Karpas-422 (cell line): ENCODE measurements around the gene MBD3. TPM values are rescaled to one million over a fixed set of nuclear protein-coding genes. Genes with fewer than 3 reads are reported as not detected.

Experiments used
- DNase-seq: peaks from one replicate; pipeline ENCODE4 v3.0.0-alpha.2; 2015
- H2AFZ ChIP-seq: fragments of 200-600 bp; sonication (generic); 2 replicates; pipeline ENCODE4 v1.6.1; 2014; ENCODE audit warnings: antibody characterized with exemption, low read length, mixed read lengths
- H3K27ac ChIP-seq: fragments of 200-600 bp; sonication (generic); 2 replicates; pipeline ENCODE4 v1.5.1; 2014; ENCODE audit warnings: mild to moderate bottlenecking, low read length, moderate library complexity
- H3K27me3 ChIP-seq: fragments of 200-600 bp; sonication (generic); 2 replicates; pipeline ENCODE4 v1.6.1; 2014; ENCODE audit warnings: low read length, mixed read lengths
- H3K36me3 ChIP-seq: fragments of 200-600 bp; sonication (generic); 2 replicates; pipeline ENCODE4 v1.6.1; 2014; ENCODE audit warnings: low read length, mixed read lengths; ENCODE audit not compliant: insufficient read depth
- H3K4me1 ChIP-seq: fragments of 200-600 bp; sonication (generic); 2 replicates; pipeline ENCODE4 v1.6.1; 2014; ENCODE audit warnings: mild to moderate bottlenecking, low read length, mixed read lengths
- H3K4me2 ChIP-seq: fragments of 200-600 bp; sonication (generic); 2 replicates; pipeline ENCODE4 v1.6.1; 2014; ENCODE audit warnings: low read length, low read depth, mild to moderate bottlenecking; ENCODE audit not compliant: poor library complexity, severe bottlenecking
- H3K4me3 ChIP-seq: fragments of 200-600 bp; sonication (generic); 2 replicates; pipeline ENCODE4 v1.5.1; 2014; ENCODE audit warnings: mild to moderate bottlenecking, antibody characterized with exemption, low read length, mixed read lengths
- H3K79me2 ChIP-seq: fragments of 200-600 bp; sonication (generic); 2 replicates; pipeline ENCODE4 v1.6.1; 2014; ENCODE audit warnings: mild to moderate bottlenecking, low read length, mixed read lengths
- H3K9ac ChIP-seq: fragments of 200-600 bp; sonication (generic); 2 replicates; pipeline ENCODE4 v1.6.0; 2014; ENCODE audit warnings: low read length
- H3K9me2 ChIP-seq: fragments of 200-600 bp; sonication (generic), shearing (Covaris generic); replicated peaks from 2 replicates; pipeline ENCODE4 v1.6.0; 2014; ENCODE audit warnings: mild to moderate bottlenecking, low read length, moderate library complexity; ENCODE audit not compliant: insufficient read depth
- H3K9me3 ChIP-seq: fragments of 300-700, 200-600 bp; sonication (generic); 2 replicates; pipeline ENCODE4 v1.6.1; 2014; ENCODE audit warnings: low read length, mixed read lengths
- H4K20me1 ChIP-seq: fragments of 200-600 bp; sonication (generic); 2 replicates; pipeline ENCODE4 v1.6.1; 2014; ENCODE audit warnings: mild to moderate bottlenecking, antibody characterized with exemption, low read length, low read depth; ENCODE audit not compliant: insufficient read depth
- total RNA-seq: library from RNA; depleted of rRNA; stranded (reverse); fragments of >200 nt; shearing (Covaris generic); gene quantifications from 2 replicates; pipeline ENCODE4 v1.2.3, GENCODE V29; 2014; ENCODE audit warnings: low replicate concordance

Gene MBD3
- total RNA-seq, 1 experiment from 2014 or later, result 42.2 TPM

GRCh38 chr19:1577090-1577928, 15.4 kb downstream of the MBD3 start:
- Histone ChIP-seq H3K27ac (no peak overlapping the region), H3K27me3 (no peaks in the 10 kb centered on the region), H4K20me1 (0 out of 2 replicates have a peak, but pooled peaks cover 10% of the 10 kb centered on the region), H3K9me2 (no peaks in the 10 kb centered on the region), H3K9ac (no peak overlapping the region), H3K4me3 (no peak overlapping the region), H3K36me3 (0 out of 2 replicates have a peak, but pooled peaks cover 7% of the 10 kb centered on the region), H3K79me2 (no peaks in the 10 kb centered on the region), H3K4me2 (no peak overlapping the region), H2AFZ (no peak overlapping the region), H3K4me1 (no peaks in the 10 kb centered on the region), H3K9me3 (no peaks in the 10 kb centered on the region)
- no peak for DNase-seq

DNA sequence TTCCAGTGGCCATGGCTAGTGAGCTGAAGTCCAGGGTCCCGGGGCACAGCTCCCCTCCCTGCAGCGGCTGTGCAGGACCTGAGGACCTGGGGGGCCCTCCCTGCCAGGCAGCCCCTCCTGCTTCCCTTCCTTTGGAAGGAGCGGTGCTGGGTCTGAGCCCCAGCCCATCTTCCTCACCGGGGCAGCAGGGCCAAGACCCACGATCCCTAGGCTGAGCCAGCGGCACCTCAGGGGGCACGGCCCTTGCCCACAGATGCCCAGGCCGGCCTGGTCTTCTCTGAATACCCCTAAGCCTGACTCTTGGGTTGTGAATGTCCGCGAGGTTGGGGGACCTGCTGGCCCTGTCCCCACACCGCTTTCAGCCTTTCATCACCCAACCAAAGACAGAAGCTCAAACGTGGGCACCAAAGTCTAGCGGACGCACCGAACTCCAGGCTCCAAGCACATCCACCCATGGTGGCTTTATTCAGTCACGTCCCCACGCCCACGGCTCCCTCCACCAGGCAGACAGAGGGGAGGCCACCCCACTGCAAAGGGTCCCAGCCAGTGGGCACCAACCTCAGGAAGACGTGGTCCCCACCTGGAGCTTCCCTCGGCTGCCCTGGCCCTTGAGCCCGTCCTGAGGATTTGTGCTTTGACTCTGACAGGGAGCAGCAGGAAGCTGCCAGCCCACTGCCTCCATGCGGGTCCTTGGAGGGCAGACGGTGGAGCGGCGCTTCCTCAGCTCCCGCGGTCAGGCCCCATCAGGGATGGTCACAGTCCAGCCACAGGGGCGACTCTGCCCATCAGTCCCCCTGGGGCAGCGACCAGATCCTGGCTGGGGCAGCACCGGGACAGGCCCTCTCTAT, 16.2 kb downstream of the MBD3 start:
- H3K9me3 ChIP-seq, result no peaks in the 10 kb centered on the region
- no peaks in the 10 kb centered on the region for H3K79me2 ChIP-seq
- H2AFZ ChIP-seq, result no peak overlapping the region
- 0 out of 2 replicates have a peak, but pooled peaks cover 4% of the 10 kb centered on the region for H3K36me3 ChIP-seq
- no peak overlapping the region for H3K4me2 ChIP-seq
- no peak overlapping the region for H3K27ac ChIP-seq
- no peaks in the 10 kb centered on the region for H3K4me1 ChIP-seq
- H3K4me3 ChIP-seq, result no peak overlapping the region
- no peaks in the 10 kb centered on the region for H3K27me3 ChIP-seq
- H4K20me1 ChIP-seq, result 0 out of 2 replicates have a peak, but pooled peaks cover 10% of the 10 kb centered on the region
- DNase-seq, result no peak
- no peaks in the 10 kb centered on the region for H3K9me2 ChIP-seq
- H3K9ac ChIP-seq, result no peak overlapping the region

- H2AFZ ChIP-seq, result no peak overlapping the region
- no peak overlapping the region for H3K4me2 ChIP-seq
- no peak overlapping the region for H3K9ac ChIP-seq
- no peaks in the 10 kb centered on the region for H3K9me2 ChIP-seq
- H3K36me3 ChIP-seq, result no peaks in the 10 kb centered on the region
- no peaks in the 10 kb centered on the region for H3K27me3 ChIP-seq
- no peak overlapping the region for H3K4me3 ChIP-seq
- no peaks in the 10 kb centered on the region for H3K79me2 ChIP-seq
- H3K27ac ChIP-seq, result no peak overlapping the region
- no peak for DNase-seq
- H4K20me1 ChIP-seq, result 0 out of 2 replicates have a peak, but pooled peaks cover 10% of the 10 kb centered on the region
- no peaks in the 10 kb centered on the region for H3K4me1 ChIP-seq
- no peaks in the 10 kb centered on the region for H3K9me3 ChIP-seq
Observed at GRCh38 chr19:1575323-1576241, 17.1 kb downstream of the MBD3 start.

DNA sequence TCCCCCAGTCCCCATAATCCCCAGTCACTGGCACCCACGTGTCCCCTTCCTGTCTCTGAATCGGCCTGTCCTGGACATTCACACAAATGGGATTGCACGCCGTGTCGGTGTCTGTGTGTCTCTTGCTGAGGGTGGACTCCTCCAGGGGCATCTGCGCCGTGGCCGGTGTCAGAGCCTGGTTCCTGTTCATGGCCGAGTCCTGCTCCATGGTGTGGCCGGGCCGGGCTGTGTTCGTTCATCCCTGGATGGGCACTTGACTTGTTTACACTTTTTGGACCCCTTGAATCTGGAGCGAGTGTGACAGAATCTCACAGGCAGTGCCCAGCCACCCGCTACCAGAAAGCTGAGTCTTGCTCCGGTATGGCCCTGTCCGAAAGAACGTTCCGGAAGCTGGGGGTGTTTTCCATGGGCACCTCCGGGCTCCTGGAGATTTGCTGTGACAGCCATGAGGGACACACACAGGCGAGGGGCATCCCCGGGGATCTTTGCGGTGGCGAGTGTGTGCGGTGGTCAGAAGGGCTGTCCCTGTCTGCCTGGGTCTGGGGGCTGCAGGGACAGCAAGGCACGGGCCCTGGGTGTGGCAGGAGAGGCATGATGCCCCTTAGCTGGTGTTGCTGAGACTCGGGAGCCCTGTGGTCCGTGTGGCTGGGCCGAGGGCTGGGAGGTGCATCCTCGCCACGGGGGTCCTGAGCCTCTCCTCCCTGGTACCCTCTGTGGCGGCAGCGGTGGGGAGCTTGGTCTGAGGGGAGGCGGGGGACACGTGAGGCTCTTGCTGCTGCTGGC, 18.1 kb downstream of the MBD3 start:
- Histone ChIP-seq H3K27me3 (no peaks in the 10 kb centered on the region), H3K4me2 (no peak overlapping the region), H4K20me1 (0 out of 2 replicates have a peak, but pooled peaks cover 6% of the 10 kb centered on the region), H3K4me3 (no peak overlapping the region), H2AFZ (no peak overlapping the region), H3K79me2 (no peaks in the 10 kb centered on the region), H3K9me3 (no peaks in the 10 kb centered on the region), H3K27ac (no peak overlapping the region), H3K9ac (no peak overlapping the region), H3K36me3 (no peaks in the 10 kb centered on the region), H3K4me1 (no peaks in the 10 kb centered on the region), H3K9me2 (no peaks in the 10 kb centered on the region)
- no peak for DNase-seq

GRCh38 chr19:1572795-1573194, 19.9 kb downstream of the MBD3 start:
- Histone ChIP-seq H3K4me2 (no peak overlapping the region), H3K79me2 (no peaks in the 10 kb centered on the region), H3K4me1 (peaks cover 3% of the 10 kb centered on the region), H4K20me1 (0 out of 2 replicates have a peak, but pooled peaks cover 6% of the 10 kb centered on the region), H3K27me3 (no peaks in the 10 kb centered on the region), H3K9ac (no peak overlapping the region), H3K27ac (no peak overlapping the region), H3K36me3 (no peaks in the 10 kb centered on the region), H3K9me2 (no peaks in the 10 kb centered on the region), H3K4me3 (no peak overlapping the region), H3K9me3 (no peaks in the 10 kb centered on the region), H2AFZ (no peak overlapping the region)
- no peak for DNase-seq

GRCh38 chr19:1571358-1571757, 21.3 kb downstream of the MBD3 start:
- H3K4me1 ChIP-seq, result peaks cover 3% of the 10 kb centered on the region
- peaks cover under 1% of the 10 kb centered on the region; the same call in 1 of the 2 replicates for H3K79me2 ChIP-seq
- DNase-seq, result no peak
- no peaks in the 10 kb centered on the region for H3K36me3 ChIP-seq
- 0 out of 2 replicates have a peak, but pooled peaks cover 6% of the 10 kb centered on the region for H4K20me1 ChIP-seq
- H3K4me3 ChIP-seq, result no peak overlapping the region
- H3K4me2 ChIP-seq, result no peak overlapping the region
- no peak overlapping the region for H3K9ac ChIP-seq
- H2AFZ ChIP-seq, result no peak overlapping the region
- H3K9me2 ChIP-seq, result no peaks in the 10 kb centered on the region
- H3K27ac ChIP-seq, result no peak overlapping the region
- H3K27me3 ChIP-seq, result no peaks in the 10 kb centered on the region
- no peaks in the 10 kb centered on the region for H3K9me3 ChIP-seq

DNA sequence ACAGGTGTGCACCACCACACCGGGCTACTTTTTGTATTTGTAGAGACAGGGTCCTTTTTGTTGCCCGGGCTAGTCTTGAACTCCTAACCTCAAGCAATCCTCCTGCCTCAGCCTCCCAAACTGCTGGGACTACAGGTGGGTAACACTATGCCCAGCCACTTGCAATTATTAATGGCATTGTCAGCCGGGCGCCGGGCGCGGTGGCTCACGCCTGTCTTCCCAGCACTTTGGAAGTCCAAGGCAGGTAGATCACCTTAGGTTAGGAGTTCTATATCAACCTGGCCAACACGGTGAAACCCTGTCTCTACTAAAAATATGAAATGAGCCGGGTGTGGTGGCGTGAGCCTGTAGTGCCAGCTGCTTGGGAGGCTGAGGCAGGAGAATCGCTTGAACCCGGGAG, 21.8 kb downstream of the MBD3 start:
- Histone ChIP-seq H3K4me1 (peaks cover 3% of the 10 kb centered on the region), H4K20me1 (0 out of 2 replicates have a peak, but pooled peaks cover under 1% of the 10 kb centered on the region), H3K4me3 (no peak overlapping the region), H3K27ac (no peak overlapping the region), H3K79me2 (peaks cover 5% of the 10 kb centered on the region), H3K9me2 (no peaks in the 10 kb centered on the region), H3K9ac (no peak overlapping the region), H3K27me3 (no peaks in the 10 kb centered on the region), H3K9me3 (no peaks in the 10 kb centered on the region), H2AFZ (no peak overlapping the region), H3K36me3 (no peaks in the 10 kb centered on the region), H3K4me2 (no peak overlapping the region)
- no peak for DNase-seq
